HepG2 (cell line): ENCODE data around the gene NOL12. TPM values are rescaled to one million over a fixed set of nuclear protein-coding genes. Genes with fewer than 3 reads are reported as not detected.

Experiments
- GLI4 ChIP-seq: sonication (generic); formaldehyde crosslinking; IDR thresholded peaks from 2 replicates; pipeline ENCODE4 v1.5.1; 2020; ENCODE audit warnings: missing genetic modification reagents, mild to moderate bottlenecking, moderate library complexity, borderline replicate concordance
- HOXD1 ChIP-seq: sonication (generic); formaldehyde crosslinking; IDR thresholded peaks from 2 replicates; pipeline ENCODE4 v1.5.0; 2020; ENCODE audit warnings: missing genetic modification reagents
- NFRKB ChIP-seq: fragments of 450-650 bp; IDR thresholded peaks from 2 replicates; pipeline ENCODE4 v1.6.1; 2017
- REPIN1 ChIP-seq: sonication (generic); formaldehyde crosslinking; IDR thresholded peaks from 2 replicates; pipeline ENCODE4 v1.8.0; 2022; ENCODE audit warnings: missing genetic modification reagents, low read depth, mild to moderate bottlenecking, borderline replicate concordance
- SAP130 ChIP-seq: IDR thresholded peaks from 2 replicates; pipeline ENCODE4 v1.6.1; 2016; ENCODE audit warnings: low read depth
- SMC3 ChIP-seq: IDR thresholded peaks from 2 replicates; pipeline ENCODE4 v1.6.1; 2011; ENCODE audit warnings: low read length, improper control_type of control experiment
- SOX6 ChIP-seq, 2 experiments: fragments of 450-650 bp in 1 of 2; sonication (generic) in 1 of 2; formaldehyde crosslinking in 1 of 2; IDR thresholded peaks; 2 replicates each; pipeline versions ENCODE4 v1.4.0 to v1.6.1; 2017 to 2020; ENCODE audit warnings: antibody characterized with exemption in 1 of 2, mild to moderate bottlenecking in 1 of 2, missing genetic modification reagents in 1 of 2
- TEAD2 ChIP-seq: sonication (generic); formaldehyde crosslinking; IDR thresholded peaks from 2 replicates; pipeline ENCODE4 v1.9.0; 2021; ENCODE audit warnings: missing genetic modification reagents
- XRCC5 ChIP-seq: fragments of 200-400 bp; formaldehyde crosslinking; optimal IDR thresholded peaks from 2 replicates; pipeline ENCODE3; 2017; ENCODE audit warnings: mild to moderate bottlenecking, low read length
- YEATS2 ChIP-seq: sonication (generic); formaldehyde crosslinking; IDR thresholded peaks from 2 replicates; pipeline ENCODE4 v1.4.0; 2020; ENCODE audit warnings: missing genetic modification reagents, borderline replicate concordance
- ZBTB21 ChIP-seq: sonication (generic); formaldehyde crosslinking; IDR thresholded peaks from 2 replicates; pipeline ENCODE4 v1.4.0; 2020; ENCODE audit warnings: missing genetic modification reagents
- ZKSCAN1 ChIP-seq: fragments of 150-350 bp; IDR thresholded peaks from 2 replicates; pipeline ENCODE4 v1.6.1; 2014; ENCODE audit warnings: low read length
- ZNF205 ChIP-seq: IDR thresholded peaks from 2 replicates; pipeline ENCODE4 v1.6.1; 2018; ENCODE audit warnings: missing biosample characterization, missing genetic modification reagents
- ZNF382 ChIP-seq: sonication (generic); formaldehyde crosslinking; IDR thresholded peaks from 2 replicates; pipeline ENCODE4 v1.5.0; 2020; ENCODE audit warnings: missing genetic modification reagents, mild to moderate bottlenecking, borderline replicate concordance
- ZNF883 ChIP-seq: sonication (generic); formaldehyde crosslinking; IDR thresholded peaks from 2 replicates; pipeline ENCODE4 v1.5.1; 2020; ENCODE audit warnings: mild to moderate bottlenecking, missing genetic modification reagents; ENCODE audit errors: not compliant biosample characterization
- ZSCAN9 ChIP-seq: IDR thresholded peaks from 2 replicates; pipeline ENCODE4 v1.6.1; 2016; ENCODE audit warnings: borderline replicate concordance
- polyA plus RNA-seq, 8 experiments: library from polyadenylated mRNA; depleted of rRNA in 3 of 8; stranded (reverse) in 7 of 8; unstranded in 1 of 8; fragments of >200 nt; fragmentation: Illumina TruSeq in 4 of 8; extraction: Trizol in 4 of 8; gene quantifications; 2 replicates each; pipeline versions ENCODE4 v1.2.1 to v1.2.3, GENCODE V29; 2011 to 2016; ENCODE audit warnings: low read depth in 4 of 8, missing spikeins in 1 of 8, mixed read lengths in 1 of 8; ENCODE audit not compliant: insufficient read depth in 1 of 8
- total RNA-seq, 5 experiments: library from RNA; depleted of rRNA; stranded (reverse); fragments of >200 nt; fragmentation: Illumina TruSeq; extraction: Trizol; gene quantifications; 2 replicates each; pipeline ENCODE4 v1.2.3, GENCODE V29; 2016; ENCODE audit warnings: low read depth in 1 of 5
- TF ChIP-seq, protein P1 (sequence below): sonication (generic); formaldehyde crosslinking; IDR thresholded peaks from 2 replicates; pipeline ENCODE4 v1.5.0; 2020; ENCODE audit warnings: missing genetic modification reagents, mild to moderate bottlenecking, borderline replicate concordance
- TF ChIP-seq, protein P2 (sequence below): sonication (generic); formaldehyde crosslinking; IDR thresholded peaks from 2 replicates; pipeline ENCODE4 v1.4.0; 2020; ENCODE audit warnings: missing genetic modification reagents, borderline replicate concordance
- TF ChIP-seq, protein P3 (sequence below): sonication (generic); formaldehyde crosslinking; IDR thresholded peaks from 2 replicates; pipeline ENCODE4 v1.4.0; 2020; ENCODE audit warnings: missing genetic modification reagents
- TF ChIP-seq, protein P4 (sequence below): sonication (generic); formaldehyde crosslinking; IDR thresholded peaks from 2 replicates; pipeline ENCODE4 v1.5.1; 2020; ENCODE audit warnings: mild to moderate bottlenecking, missing genetic modification reagents, moderate library complexity

Gene NOL12
- total and polyA plus RNA-seq, 2 of the 13 experiments (the other 11 are each of a cell fraction or from before 2014, with no cell fraction given): 14.3 to 31.4 TPM

DNA sequence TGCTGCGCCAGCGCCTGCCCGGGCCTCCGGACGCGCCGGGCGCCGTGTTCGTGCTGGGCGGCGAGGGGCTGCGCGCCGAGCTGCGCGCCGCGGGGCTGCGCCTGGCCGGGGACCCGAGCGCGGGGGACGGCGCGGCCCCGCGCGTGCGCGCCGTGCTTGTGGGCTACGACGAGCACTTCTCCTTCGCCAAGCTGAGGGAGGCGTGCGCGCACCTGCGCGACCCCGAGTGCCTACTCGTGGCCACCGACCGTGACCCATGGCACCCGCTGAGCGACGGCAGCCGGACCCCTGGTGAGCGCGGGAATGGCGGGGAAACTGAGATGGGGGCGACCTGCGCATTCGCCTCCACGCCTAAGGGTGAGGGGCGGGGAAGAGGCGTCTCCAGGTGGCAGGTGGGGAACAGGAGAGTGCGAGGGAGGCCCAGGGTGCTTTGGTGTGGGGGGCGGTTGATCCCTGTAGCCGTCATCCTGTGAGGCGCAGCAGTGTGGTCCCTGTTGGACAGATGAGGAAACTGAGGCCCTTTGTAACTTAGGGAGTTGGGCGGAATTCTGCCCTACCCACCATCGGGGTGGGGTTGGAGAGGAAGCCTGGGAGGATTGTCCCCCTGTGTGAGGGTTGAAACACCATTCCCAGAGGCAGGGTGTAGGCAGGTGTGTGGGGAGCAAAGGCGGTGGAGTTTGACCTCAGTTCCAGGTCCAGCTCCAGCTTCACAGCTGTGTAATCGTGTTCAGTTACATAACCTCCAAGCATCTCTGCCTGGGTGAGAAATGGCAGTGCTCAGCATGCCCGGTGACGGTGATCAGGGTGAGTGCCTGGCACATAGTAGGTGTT lies 26.9 kb upstream of the NOL12 start (continued):
- no peak for TF ChIP-seq TEAD2 (CRISPR knock-in tag)
- TF ChIP-seq YEATS2 (CRISPR knock-in tag): peak; percentile 52; the same call in 1 of the 2 replicates
- TF ChIP-seq ZBTB21 (CRISPR knock-in tag): peak; percentile 29; the same call in 1 of the 2 replicates
- TF ChIP-seq ZNF382 (CRISPR knock-in tag): no peak
- TF ChIP-seq, protein P1, sequence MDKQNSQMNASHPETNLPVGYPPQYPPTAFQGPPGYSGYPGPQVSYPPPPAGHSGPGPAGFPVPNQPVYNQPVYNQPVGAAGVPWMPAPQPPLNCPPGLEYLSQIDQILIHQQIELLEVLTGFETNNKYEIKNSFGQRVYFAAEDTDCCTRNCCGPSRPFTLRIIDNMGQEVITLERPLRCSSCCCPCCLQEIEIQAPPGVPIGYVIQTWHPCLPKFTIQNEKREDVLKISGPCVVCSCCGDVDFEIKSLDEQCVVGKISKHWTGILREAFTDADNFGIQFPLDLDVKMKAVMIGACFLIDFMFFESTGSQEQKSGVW: no peak
- TF ChIP-seq, protein P2, sequence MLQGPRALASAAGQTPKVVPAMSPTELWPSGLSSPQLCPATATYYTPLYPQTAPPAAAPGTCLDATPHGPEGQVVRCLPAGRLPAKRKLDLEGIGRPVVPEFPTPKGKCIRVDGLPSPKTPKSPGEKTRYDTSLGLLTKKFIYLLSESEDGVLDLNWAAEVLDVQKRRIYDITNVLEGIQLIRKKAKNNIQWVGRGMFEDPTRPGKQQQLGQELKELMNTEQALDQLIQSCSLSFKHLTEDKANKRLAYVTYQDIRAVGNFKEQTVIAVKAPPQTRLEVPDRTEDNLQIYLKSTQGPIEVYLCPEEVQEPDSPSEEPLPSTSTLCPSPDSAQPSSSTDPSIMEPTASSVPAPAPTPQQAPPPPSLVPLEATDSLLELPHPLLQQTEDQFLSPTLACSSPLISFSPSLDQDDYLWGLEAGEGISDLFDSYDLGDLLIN (CRISPR knock-in tag): no peak
- TF ChIP-seq, protein P3, sequence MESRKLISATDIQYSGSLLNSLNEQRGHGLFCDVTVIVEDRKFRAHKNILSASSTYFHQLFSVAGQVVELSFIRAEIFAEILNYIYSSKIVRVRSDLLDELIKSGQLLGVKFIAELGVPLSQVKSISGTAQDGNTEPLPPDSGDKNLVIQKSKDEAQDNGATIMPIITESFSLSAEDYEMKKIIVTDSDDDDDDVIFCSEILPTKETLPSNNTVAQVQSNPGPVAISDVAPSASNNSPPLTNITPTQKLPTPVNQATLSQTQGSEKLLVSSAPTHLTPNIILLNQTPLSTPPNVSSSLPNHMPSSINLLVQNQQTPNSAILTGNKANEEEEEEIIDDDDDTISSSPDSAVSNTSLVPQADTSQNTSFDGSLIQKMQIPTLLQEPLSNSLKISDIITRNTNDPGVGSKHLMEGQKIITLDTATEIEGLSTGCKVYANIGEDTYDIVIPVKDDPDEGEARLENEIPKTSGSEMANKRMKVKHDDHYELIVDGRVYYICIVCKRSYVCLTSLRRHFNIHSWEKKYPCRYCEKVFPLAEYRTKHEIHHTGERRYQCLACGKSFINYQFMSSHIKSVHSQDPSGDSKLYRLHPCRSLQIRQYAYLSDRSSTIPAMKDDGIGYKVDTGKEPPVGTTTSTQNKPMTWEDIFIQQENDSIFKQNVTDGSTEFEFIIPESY: 0 out of 2 replicates have a peak, but pooled peaks have one; percentile 20
- no peak; the same call in 1 of the 2 replicates for TF ChIP-seq ZNF205 (CRISPR knock-in tag)
- TF ChIP-seq GLI4 (CRISPR knock-in tag): no peak
- TF ChIP-seq ZNF883 (CRISPR knock-in tag): peak; percentile 67
- TF ChIP-seq ZSCAN9 (CRISPR knock-in tag): peak; percentile 15; the same call in 1 of the 2 replicates
- TF ChIP-seq NFRKB: no peak
- no peak for TF ChIP-seq SMC3
- TF ChIP-seq SAP130: peak; percentile 97
- peak; percentile 65; the same call in 1 of the 2 replicates for TF ChIP-seq REPIN1
- peak; percentile 98 for TF ChIP-seq ZKSCAN1
- no peak for TF ChIP-seq HOXD1 (CRISPR knock-in tag)
- TF ChIP-seq, protein P4, sequence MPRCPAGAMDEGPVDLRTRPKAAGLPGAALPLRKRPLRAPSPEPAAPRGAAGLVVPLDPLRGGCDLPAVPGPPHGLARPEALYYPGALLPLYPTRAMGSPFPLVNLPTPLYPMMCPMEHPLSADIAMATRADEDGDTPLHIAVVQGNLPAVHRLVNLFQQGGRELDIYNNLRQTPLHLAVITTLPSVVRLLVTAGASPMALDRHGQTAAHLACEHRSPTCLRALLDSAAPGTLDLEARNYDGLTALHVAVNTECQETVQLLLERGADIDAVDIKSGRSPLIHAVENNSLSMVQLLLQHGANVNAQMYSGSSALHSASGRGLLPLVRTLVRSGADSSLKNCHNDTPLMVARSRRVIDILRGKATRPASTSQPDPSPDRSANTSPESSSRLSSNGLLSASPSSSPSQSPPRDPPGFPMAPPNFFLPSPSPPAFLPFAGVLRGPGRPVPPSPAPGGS (CRISPR knock-in tag): no peak; the same call in 1 of the 2 replicates
- no peak for TF ChIP-seq SOX6 (IDR thresholded peaks at IDR 0.05)
- peak; percentile 78 for TF ChIP-seq SOX6 (CRISPR knock-in tag; IDR thresholded peaks at IDR 0.05)
- TF ChIP-seq XRCC5: peak; percentile 54
